Posterior cingulate gyrus (tissue), 11 donors: Measurements from ENCODE around the gene RPS6KA1.
"Not testable (repeated sequence)": the region's sequence is repeated elsewhere in the genome, so short reads cannot be mapped to it uniquely, and the experiment has no call there.

ENCODE experiments used
- DNase-seq, 10 donors: peaks; one replicate each; pipeline versions ENCODE4 v3.0.0 to v3.0.0-alpha.2; 2020 to 2021; ENCODE audit warnings: mixed read lengths in 3 of 10
- intact Hi-C: fragments of 100-400 bp; cut with DNase I; formaldehyde crosslinking; loops from one replicate; pipeline ENCODE4 v1.15.1; 2023

The RPS6KA1 gene

GRCh38 chr1:26529655-26530409, at the start of gene RPS6KA1:
Gene RPS6KA1 (plus strand): TSS chr1:26529761. CDS start chr1:26529921, 160 bp downstream.
- intact Hi-C loops = loop anchor here (10.0 kb wide), 1 partner anchor 65 kb away; no protein-coding TSS in a partner anchor
- peak; percentile 40 to 97 (median 75) for DNase-seq

GRCh38 chr1:26482921-26483320, 46.6 kb upstream of the RPS6KA1 start:
- DNase-seq = no peak

GRCh38 chr1:26483980-26484379, 45.6 kb upstream of the RPS6KA1 start:
- DNase-seq = no peak
- intact Hi-C loops = no loop called here

More at GRCh38 chr1:26482921-26483320, 46.6 kb upstream of the RPS6KA1 start:
- intact Hi-C loops = no loop called here

GRCh38 chr1:26490155-26490554, 39.4 kb upstream of the RPS6KA1 start:
- DNase-seq = peak in 1 of 10 donors; percentile 3
- intact Hi-C loops = no loop called here

- intact Hi-C loops = no loop called here
- no peak for DNase-seq
Observed at GRCh38 chr1:26493267-26493666, 36.3 kb upstream of the RPS6KA1 start.

- intact Hi-C loops = no loop called here
- DNase-seq = peak in 1 of 10 donors; percentile 28
Observed at GRCh38 chr1:26493938-26494337, 35.6 kb upstream of the RPS6KA1 start.

GRCh38 chr1:26496861-26497260, 32.7 kb upstream of the RPS6KA1 start:
- DNase-seq = peak in 1 of 10 donors; percentile 72
- intact Hi-C loops = no loop called here

GRCh38 chr1:26498894-26499293, 30.7 kb upstream of the RPS6KA1 start:
- intact Hi-C loops = no loop called here
- DNase-seq = peak in 1 of 10 donors; percentile 31

- intact Hi-C loops = loop anchor here (1.0 to 10.0 kb wide), 3 partner anchors 28 to 289 kb away; partner anchors contain the start of gene HMGN2
- peak; percentile 75 to 98 (median 88) for DNase-seq
Observed at GRCh38 chr1:26500488-26501175, 28.9 kb upstream of the RPS6KA1 start.

GRCh38 chr1:26510711-26511110, 18.9 kb upstream of the RPS6KA1 start:
- peak in 2 of 10 donors; percentile 45 to 66 for DNase-seq
- intact Hi-C loops = not testable (repeated sequence)

- DNase-seq = peak in 1 of 10 donors; percentile 8
- intact Hi-C loops = not testable (repeated sequence)
Observed at GRCh38 chr1:26515836-26516235, 13.7 kb upstream of the RPS6KA1 start.

- peak in 1 of 10 donors; percentile 14 for DNase-seq
- intact Hi-C loops = no loop called here
Observed at GRCh38 chr1:26516987-26517765, 12.4 kb upstream of the RPS6KA1 start.

GRCh38 chr1:26517766-26518049, 11.9 kb upstream of the RPS6KA1 start:
- no peak for DNase-seq
- intact Hi-C loops = no loop called here

- intact Hi-C loops = no loop called here
- no peak for DNase-seq
Observed at GRCh38 chr1:26518355-26518754, 11.2 kb upstream of the RPS6KA1 start.

GRCh38 chr1:26520339-26520738, 9.2 kb upstream of the RPS6KA1 start:
- intact Hi-C loops = no loop called here
- no peak for DNase-seq

- peak in 1 of 10 donors; percentile 24 for DNase-seq
- intact Hi-C loops = no loop called here
Observed at GRCh38 chr1:26521669-26522030, 7.9 kb upstream of the RPS6KA1 start.

- intact Hi-C loops = no loop called here
- no peak for DNase-seq
Observed at GRCh38 chr1:26522073-26522472, 7.5 kb upstream of the RPS6KA1 start.

GRCh38 chr1:26524181-26524580, 5.4 kb upstream of the RPS6KA1 start:
- peak in 1 of 10 donors; percentile 11 for DNase-seq
- intact Hi-C loops = no loop called here

GRCh38 chr1:26526287-26526686, 3.3 kb upstream of the RPS6KA1 start:
- peak in 1 of 10 donors; percentile 12 for DNase-seq
- intact Hi-C loops = no loop called here

- DNase-seq = no peak
- intact Hi-C loops = no loop called here
Observed at GRCh38 chr1:26529405-26529654, 231 bp upstream of the RPS6KA1 start.

- no peak for DNase-seq
- intact Hi-C loops = loop anchor here (10.0 kb wide), 1 partner anchor 64 kb away; no protein-coding TSS in a partner anchor
Observed at GRCh38 chr1:26530410-26530894, 891 bp downstream of the RPS6KA1 start.
